C4-2B (cell line): ENCODE data around the gene POR.

Source experiments
- CTCF ChIP-seq: fragments of 450-650 bp; conservative IDR thresholded peaks from 2 replicates; pipeline ENCODE4 v1.5.1; 2017; ENCODE audit warnings: mild to moderate bottlenecking
- ZFX ChIP-seq: fragments of 450-650 bp; IDR thresholded peaks from 2 replicates; pipeline ENCODE4 v1.6.1; 2017

GRCh38 chr7:75991531-75992082, 76.7 kb downstream of the POR start:
- TF ChIP-seq CTCF = no peak
- TF ChIP-seq ZFX = no peak
